Iris pigment epithelial cell (primary cell): ENCODE data around the gene ARFGEF2.
"Not testable (repeated sequence)": the region's sequence is repeated elsewhere in the genome, so short reads cannot be mapped to it uniquely, and the experiment has no call there.

ENCODE experiments used
- DNase-seq: peaks from one replicate; pipeline ENCODE4 v3.0.0-alpha.2; 2011; ENCODE audit warnings: low read depth

ARFGEF2 gene

GRCh38 chr20:48928832-48929725, 7.6 kb downstream of the ARFGEF2 start:
- DNase-seq, result peak; percentile 72

DNA sequence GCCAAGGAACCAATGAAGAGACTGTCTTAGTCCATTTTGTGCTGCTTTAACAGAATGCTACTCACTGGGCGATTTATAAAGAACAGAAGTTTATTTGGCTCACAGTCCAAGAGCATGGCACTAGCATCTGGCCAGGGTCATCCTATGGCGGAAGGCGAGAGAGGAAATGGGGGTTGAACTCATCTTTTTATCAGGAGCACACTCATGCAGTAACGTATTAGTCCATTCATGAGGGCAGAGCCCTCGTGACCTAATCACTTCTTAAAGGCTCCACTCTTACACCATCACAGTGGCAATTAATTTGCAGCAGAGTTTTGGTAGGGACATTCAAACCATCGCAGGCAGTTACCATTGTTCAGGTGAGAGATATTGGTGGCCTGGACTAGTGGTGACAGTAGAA, 8.5 kb downstream of the ARFGEF2 start:
- DNase-seq, result no peak

- no peak for DNase-seq
These were observed 9.4 kb downstream of the ARFGEF2 start for GRCh38 chr20:48930878-48931277.

DNA sequence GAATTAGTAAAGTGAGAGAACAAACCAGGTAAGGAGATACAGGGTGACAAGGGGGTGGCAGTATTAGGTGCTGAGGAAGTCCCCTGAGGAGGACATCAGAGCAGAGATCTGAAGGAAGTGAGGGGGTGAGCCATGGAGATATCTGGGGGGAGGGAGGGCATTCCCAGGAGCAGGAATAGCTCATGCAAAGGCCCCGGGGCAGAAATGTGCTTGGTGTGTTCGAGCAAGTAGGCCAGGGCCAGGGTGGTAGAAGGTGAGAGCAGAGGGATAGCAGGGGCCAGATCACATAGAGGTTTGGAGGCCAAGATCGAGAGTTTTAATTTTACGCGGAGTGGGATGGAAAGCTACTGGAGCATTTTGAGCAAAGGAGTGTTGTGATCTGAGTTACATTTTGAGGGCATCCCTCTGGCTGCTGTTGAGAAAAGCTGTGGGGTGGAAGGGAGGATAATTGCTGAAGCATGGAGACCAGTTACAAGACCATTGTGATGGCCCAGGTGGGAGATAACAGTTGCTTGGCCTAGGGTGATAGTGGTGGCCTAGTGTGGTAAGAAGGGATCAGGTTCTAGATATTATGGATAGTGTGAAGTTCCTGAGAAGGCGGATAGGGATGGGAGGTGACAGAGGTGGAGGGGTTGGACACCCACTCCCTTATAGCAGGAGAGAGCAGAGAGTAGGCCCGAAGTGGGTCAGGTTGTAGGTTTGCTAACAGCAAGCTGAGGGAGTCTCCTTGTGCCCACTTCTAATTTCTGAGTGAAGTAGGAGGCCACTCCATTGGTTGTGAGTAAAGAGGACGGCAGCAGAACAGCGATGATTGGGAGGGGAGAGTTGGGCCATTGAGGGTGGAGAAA, 10.2 kb downstream of the ARFGEF2 start:
- DNase-seq, result no peak

DNA sequence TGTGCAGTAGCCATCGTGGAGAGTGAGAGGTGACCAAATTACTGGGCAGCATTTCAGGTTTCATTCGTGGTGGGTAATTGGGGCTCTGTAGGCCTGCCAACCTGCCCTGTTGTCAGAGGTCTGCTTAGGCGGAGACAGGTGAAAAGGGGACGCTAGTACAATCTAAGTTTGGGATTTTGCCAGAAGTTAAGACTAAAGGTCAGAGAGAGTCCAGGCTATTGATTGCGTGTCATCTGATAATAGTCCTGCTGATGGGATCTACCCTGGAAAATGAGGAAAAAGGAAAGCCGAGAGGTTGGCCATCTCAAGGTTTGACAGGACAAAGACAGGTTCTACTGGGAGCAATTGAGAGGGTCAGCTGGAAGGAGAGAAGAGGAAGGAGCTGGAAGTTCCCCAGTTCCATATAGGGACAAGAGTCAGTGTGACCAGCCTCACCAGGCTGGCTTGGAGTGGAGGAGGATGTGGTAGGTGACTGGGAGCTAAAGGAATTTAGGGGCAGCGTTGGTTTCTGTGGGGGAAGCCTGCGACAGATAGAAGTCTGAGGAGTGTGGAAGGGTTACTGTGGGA, 10.9 kb downstream of the ARFGEF2 start:
- no peak for DNase-seq

DNA sequence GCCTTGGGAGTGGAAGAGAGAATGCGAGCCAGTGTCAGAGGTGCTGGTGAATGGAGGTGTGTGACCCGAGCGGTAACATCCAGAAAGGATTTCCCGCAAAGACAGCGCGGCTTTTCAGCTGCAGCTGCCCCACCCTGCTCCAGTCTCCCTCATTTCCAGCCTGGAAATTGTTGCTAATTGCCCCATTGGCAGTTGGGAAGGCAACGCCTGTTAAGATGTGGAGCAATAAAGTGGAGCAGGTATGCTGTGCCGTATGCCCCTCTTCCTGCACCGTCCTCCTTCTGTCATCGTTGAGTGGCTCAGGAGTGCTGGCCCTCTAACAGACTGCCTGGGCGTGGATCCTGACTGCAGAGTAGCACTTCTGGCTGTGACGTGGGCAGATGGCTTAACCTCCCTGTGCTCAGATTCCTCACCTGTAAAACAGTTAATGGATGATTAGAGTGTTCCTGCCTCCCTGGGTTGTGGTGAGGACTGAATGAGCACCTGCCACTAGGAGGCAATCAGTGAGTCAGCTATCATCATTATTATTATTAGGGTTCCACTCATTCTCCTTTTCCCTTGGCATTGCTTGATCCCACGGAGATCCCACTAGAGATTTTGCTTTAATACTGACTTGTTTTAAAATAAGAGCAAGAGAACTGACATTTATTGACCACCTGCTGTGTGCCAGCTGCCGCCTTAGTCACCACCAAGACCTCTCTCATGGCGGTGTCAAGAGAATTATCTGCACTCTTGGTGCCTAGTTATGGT, 11.7 kb downstream of the ARFGEF2 start:
- DNase-seq, result no peak

DNA sequence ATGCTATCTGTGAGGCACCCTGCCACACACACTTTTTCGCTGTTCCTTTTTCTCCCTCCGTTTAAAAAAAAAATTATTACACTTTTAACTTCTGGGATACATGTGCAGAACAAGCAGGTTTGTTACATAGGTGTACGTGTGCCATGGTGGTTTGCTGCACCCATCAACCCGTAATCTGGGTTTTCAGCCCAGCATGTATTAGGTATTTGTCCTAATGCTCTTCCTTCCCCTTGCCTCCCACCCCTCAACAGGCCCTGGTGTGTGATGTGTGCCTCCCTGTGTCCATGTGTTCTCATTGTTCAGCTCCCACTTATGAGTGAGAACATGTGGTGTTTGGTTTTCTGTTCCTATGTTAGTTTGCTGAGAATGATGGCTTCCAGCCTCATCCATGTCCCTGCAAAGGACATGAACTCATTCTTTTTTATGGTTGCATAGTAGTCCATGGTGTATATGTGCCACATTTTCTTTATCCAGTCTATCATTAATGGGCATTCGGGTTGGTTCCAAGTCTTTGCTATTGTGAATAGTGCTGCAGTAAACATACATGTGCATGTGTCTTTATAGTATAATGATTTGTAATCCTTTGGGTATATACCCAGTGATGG, 12.9 kb downstream of the ARFGEF2 start:
- DNase-seq, result not testable (repeated sequence)

DNA sequence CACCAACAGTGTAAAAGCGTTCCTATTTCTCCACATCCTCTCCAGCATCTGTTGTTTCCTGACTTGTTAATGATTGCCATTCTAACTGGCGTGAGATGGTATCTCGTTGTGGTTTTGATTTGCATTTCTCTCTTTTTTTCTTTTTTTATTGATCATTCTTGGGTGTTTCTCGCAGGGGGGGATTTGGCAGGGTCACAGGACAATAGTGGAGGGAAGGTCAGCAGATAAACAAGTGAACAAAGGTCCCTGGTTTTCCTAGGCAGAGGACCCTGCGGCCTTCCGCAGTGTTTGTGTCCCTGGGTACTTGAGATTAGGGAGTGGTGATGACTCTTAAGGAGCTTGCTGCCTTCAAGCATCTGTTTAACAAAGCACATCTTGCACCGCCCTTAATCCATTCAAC, 13.5 kb downstream of the ARFGEF2 start:
- not testable (repeated sequence) for DNase-seq

DNA sequence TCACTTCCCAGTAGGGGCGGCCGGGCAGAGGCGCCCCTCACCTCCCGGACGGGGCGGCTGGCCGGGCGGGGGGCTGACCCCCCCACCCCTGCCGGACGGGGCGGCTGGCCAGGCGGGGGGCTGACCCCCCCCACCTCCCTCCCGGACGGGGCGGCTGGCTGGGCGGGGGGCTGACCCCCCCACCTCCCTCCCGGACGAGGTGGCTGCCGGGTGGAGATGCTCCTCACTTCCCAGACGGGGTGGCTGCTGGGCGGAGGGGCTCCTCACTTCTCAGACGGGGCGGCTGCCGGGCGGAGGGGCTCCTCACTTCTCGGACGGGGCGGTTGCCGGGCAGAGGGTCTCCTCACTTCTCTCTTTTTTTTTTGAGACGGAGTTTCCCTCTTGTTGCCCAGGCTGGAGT, 14.7 kb downstream of the ARFGEF2 start:
- not testable (repeated sequence) for DNase-seq

GRCh38 chr20:48937674-48938073, 16.2 kb downstream of the ARFGEF2 start:
- DNase-seq, result no peak

GRCh38 chr20:48938670-48939069, 17.2 kb downstream of the ARFGEF2 start:
- DNase-seq, result no peak

DNA sequence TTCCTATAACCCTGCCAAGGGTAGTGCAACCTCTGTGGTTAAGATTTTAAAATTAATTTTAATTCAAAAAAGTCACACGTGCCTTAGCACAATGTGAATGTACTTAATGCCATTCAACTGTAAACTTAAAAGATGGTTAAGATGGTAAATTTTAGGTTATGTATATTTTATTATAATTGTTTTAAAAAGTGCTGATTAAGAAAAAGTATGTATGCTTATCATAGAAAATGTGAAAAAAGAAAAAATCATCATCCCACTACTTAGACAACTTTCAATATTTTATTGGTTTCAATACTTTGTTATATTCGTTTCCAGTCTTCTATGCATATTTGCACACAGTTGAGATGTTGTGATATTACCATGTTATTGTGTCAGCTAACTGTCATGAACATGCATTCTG, 18.7 kb downstream of the ARFGEF2 start:
- no peak for DNase-seq

GRCh38 chr20:48941467-48941866, 20.0 kb downstream of the ARFGEF2 start:
- DNase-seq, result no peak

DNA sequence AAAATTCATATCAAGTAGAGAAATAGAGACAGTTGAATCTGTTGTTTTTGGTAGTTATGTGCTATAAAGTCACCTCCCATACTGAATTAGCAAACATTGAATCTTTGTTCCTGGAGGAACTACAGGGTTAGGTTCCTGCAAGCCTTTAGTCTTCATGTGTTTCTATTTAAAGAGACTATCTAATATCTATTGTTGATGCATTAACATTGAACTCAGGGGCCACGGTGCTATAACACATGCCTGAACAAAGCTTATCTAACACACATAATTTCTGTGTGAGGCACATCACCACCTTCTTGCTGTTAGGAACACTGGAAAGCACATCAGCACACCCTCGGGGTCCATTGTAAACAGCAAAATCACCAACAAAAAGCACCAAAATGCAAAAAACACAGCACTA, 21.2 kb downstream of the ARFGEF2 start:
- DNase-seq, result no peak

DNA sequence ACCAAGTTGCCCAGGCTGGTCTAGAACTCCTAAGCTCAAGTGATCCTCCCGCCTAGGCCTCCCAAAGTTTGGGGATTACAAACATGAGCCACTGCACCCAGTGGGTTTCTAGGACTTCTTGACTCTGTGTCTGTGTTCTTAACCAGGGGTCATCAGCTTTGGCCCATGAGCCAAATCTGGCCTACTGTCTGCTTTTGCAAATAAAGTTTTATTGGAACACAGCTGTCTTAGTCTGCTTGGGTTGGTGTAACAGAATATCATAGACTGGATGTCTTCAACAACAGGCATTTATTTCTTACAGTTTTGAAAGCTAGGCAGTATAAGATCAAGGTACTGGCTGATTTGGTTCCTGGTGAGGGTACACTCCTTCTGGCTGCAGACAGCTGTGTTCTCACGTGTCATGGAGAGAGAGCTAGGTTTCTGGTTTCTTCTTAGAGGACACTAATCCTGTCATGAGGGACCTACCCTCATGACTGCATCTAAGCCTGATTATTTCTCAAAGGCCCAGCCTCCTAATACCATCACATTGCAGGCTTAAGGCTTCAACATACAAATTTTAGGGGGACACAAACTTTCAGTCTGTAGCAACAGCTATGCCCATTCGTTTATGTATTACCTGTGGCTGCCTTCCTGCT, 23.3 kb downstream of the ARFGEF2 start:
- DNase-seq, result no peak

DNA sequence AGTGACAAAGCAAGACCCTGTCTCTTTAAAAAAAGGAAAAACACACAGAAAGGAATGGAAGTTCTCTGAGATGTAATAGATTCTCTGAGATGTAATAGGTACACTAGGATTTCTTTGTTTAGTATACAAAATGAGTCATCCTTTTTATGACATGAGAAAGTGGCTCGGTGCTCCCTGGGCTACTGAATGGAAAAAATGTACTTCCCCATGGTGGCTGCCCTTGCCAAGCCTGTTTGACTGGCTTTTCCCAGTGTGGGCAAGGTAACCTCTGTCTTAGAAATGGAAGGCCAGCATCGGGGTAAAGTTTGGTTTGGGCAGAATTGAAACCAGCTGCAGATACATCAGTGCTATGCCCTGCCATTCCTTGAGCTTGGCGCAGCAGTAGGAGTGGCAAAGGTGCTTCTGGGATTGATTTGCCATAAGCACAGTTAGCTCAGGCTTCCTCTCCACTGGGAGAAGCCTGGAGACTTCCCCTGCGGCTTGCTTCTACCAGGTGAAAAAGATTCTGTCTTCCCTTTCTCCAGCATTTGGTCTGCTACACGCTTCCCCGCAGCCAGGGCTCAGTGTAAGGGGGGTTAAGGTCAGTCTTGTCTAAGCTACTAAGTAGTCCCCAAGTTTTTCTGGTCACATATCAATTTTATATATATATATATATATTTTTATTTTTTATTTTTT, 24.5 kb downstream of the ARFGEF2 start:
- DNase-seq, result peak; percentile 48

- no peak for DNase-seq
These were observed 27.1 kb downstream of the ARFGEF2 start for GRCh38 chr20:48948612-48949011.

DNA sequence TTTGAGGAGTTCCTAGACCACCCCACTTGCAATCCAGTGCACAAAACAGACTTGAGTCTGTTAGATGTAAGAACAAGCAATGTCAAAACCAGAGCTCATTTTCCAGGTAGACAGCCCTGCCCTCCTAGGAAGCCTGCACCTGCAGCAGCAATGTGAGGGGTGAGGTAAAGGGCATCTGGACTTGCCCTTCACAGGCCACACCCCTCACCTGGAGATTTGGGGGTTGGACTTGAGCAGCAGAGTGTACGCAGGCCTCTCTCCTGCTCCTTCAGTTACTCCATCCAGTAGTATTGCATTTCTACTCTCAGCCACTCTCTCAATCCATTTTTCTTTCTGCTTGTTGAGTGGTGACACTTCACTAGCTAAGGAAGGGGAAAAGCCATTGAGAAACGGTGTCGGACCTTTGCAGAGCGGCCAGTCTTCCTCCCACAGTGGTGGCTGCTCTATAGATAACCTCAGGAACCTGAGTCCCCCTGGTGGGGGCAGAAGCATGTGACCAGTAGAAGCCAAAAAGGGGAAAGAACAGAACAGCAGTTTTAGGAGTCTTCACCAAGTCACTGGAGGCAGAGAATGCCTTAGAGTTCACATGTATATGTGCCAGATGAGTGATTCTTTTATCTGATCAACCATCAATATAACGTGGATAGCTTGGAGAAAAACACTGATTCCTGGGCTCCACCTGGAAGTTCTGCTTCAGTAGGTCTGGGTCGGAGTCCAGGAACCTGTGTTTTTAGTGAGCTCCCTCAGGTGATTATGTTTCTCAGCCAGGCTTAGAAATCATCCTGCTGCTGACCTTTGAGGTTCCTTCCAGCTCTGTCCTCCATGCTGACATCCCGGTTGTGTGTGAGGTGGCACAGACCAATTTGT, 28.0 kb downstream of the ARFGEF2 start:
- no peak for DNase-seq

- DNase-seq, result no peak
These were observed 29.5 kb downstream of the ARFGEF2 start for GRCh38 chr20:48951041-48951440.

GRCh38 chr20:48951646-48952045, 30.1 kb downstream of the ARFGEF2 start:
- DNase-seq, result no peak
